D721Med (cell line): Measurements from ENCODE around the gene EDAR.

Experiments used
- DNase-seq: peaks from one replicate; pipeline ENCODE4 v3.0.0; 2011; ENCODE audit warnings: low spot score; ENCODE audit not compliant: insufficient read length
- FAIRE-seq: peaks from 2 replicates; lab custom pipeline; 2011; peaks lifted over from hg19 to GRCh38; lab: Jason Lieb, UNC
- CTCF ChIP-seq: IDR thresholded peaks from 2 replicates; pipeline ENCODE4 v1.5.1; 2012; ENCODE audit warnings: mild to moderate bottlenecking, control low read depth; ENCODE audit not compliant: insufficient read depth; ENCODE audit errors: missing control alignments

Gene EDAR

GRCh38 chr2:108959401-108959800 lies 29.6 kb downstream of the EDAR start:
- no peak for FAIRE-seq
- DNase-seq, result no peak
- TF ChIP-seq CTCF, result no peak

DNA sequence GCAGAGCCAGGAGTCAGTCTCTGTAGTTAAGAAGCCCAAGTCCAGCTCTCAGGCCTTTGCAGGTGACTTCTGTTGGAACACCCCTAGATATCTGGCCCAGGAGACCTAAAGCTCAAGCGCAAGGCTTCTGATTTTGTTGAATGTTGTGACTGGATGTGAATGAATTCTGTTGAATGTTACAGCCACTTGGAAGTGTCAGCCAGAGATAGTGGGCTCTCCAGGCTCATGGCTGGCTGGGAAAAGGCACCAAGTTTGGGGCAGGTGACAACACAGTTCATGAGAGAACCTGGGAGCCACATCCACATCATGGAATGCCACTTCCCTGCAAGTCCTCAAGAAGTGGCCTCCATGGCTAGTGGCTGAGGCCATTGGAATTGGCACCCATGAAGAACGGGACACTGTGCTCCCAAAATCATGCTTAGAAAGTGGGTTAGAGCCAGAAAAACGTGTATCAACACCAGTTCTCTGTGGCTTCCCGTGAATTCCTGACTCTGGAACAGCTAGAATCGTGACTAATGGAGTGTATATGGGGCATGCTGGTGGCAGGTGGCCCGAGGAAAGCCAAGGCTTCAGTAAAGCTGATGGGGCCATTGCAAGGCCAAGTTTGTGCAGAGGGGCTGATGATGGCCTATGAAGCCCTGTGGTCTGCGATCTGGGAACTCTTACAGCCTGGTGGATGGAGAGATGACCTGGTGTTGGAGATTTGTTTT lies 30.2 kb downstream of the EDAR start:
- DNase-seq (no peak), FAIRE-seq (no peak)
- TF ChIP-seq CTCF, result no peak

GRCh38 chr2:108958002-108958401 lies 31.0 kb downstream of the EDAR start:
- DNase-seq (no peak), FAIRE-seq (no peak)
- no peak for TF ChIP-seq CTCF

- DNase-seq (no peak), FAIRE-seq (no peak)
- no peak for TF ChIP-seq CTCF
Measured at GRCh38 chr2:108956375-108956774, 32.6 kb downstream of the EDAR start.

GRCh38 chr2:108950369-108951135 lies 38.5 kb downstream of the EDAR start:
- no peak for TF ChIP-seq CTCF
- FAIRE-seq, result no peak
- no peak for DNase-seq

- DNase-seq (no peak), FAIRE-seq (no peak)
- no peak for TF ChIP-seq CTCF
Measured at GRCh38 chr2:108949316-108950239, 39.4 kb downstream of the EDAR start.
